SU-DHL-6 (cell line): ENCODE results near the gene PGAP3.

Experiments
- H2AFZ ChIP-seq: fragments of 200-600 bp; sonication (generic); 2 replicates; pipeline ENCODE4 v1.6.1; 2014; ENCODE audit warnings: low read depth, mild to moderate bottlenecking, moderate library complexity, mixed read lengths, antibody characterized with exemption, low read length; ENCODE audit not compliant: severe bottlenecking
- H3F3A ChIP-seq: fragments of 200-600 bp; shearing (Covaris generic); 2 replicates; pipeline ENCODE4 v1.6.0; 2016; ENCODE audit warnings: antibody characterized with exemption, mild to moderate bottlenecking; ENCODE audit not compliant: insufficient read depth
- H3K27ac ChIP-seq: fragments of 200-600 bp; sonication (generic); 2 replicates; pipeline ENCODE4 v1.5.1; 2016; ENCODE audit warnings: low read depth, mild to moderate bottlenecking, low read length, moderate library complexity, mixed read lengths
- H3K27me3 ChIP-seq: fragments of 200-600 bp; sonication (generic), shearing (Covaris generic); 2 replicates; pipeline ENCODE4 v1.6.0; 2014; ENCODE audit warnings: mild to moderate bottlenecking, low read length
- H3K36me3 ChIP-seq: fragments of 200-600 bp; sonication (generic); 2 replicates; pipeline ENCODE4 v1.6.1; 2014; ENCODE audit warnings: mild to moderate bottlenecking, low read length, mixed read lengths
- H3K4me2 ChIP-seq: fragments of 300-600, 200-600 bp; shearing (Covaris generic), sonication (generic); 2 replicates; pipeline ENCODE4 v1.6.0; 2014; ENCODE audit warnings: low read length, low read depth, mild to moderate bottlenecking; ENCODE audit not compliant: poor library complexity, severe bottlenecking
- H3K4me3 ChIP-seq: fragments of 200-600 bp; sonication (generic); 2 replicates; pipeline ENCODE4 v1.5.1; 2014; ENCODE audit warnings: antibody characterized with exemption, low read length, mild to moderate bottlenecking, mixed read lengths; ENCODE audit not compliant: insufficient read depth, poor library complexity, severe bottlenecking
- H3K79me2 ChIP-seq: fragments of 200-600 bp; sonication (generic); 2 replicates; pipeline ENCODE4 v1.6.1; 2014; ENCODE audit warnings: mild to moderate bottlenecking, low read length, moderate library complexity; ENCODE audit not compliant: insufficient read depth
- H3K9ac ChIP-seq: fragments of 200-600 bp; sonication (generic); 2 replicates; pipeline ENCODE4 v1.7.0; 2014; ENCODE audit warnings: mild to moderate bottlenecking, low read length
- H3K9me2 ChIP-seq: fragments of 200-600 bp; sonication (generic); replicated peaks from 2 replicates; pipeline ENCODE4 v1.6.1; 2014; ENCODE audit warnings: low read length; ENCODE audit not compliant: insufficient read depth
- H3K9me3 ChIP-seq: fragments of 200-600 bp; sonication (generic); 2 replicates; pipeline ENCODE4 v1.6.1; 2014; ENCODE audit warnings: low read length, mixed read lengths; ENCODE audit not compliant: insufficient read depth
- H4K20me1 ChIP-seq: fragments of 200-600 bp; sonication (generic); 2 replicates; pipeline ENCODE4 v1.6.1; 2014; ENCODE audit warnings: low read depth, mild to moderate bottlenecking, antibody characterized with exemption, low read length, moderate library complexity, mixed read lengths
- EZH2phosphoT487 ChIP-seq: fragments of 200-600 bp; sonication (generic), shearing (Covaris generic); conservative IDR thresholded peaks from 2 replicates; pipeline ENCODE4 v1.6.1; 2018; ENCODE audit warnings: mild to moderate bottlenecking, antibody characterized with exemption, low read length, moderate library complexity, mixed read lengths
- TF ChIP-seq, protein P1 (sequence below): fragments of 200-600 bp; sonication (generic); IDR thresholded peaks from one replicate; pipeline ENCODE4 v1.5.1; 2017; ENCODE audit warnings: antibody characterized with exemption, mild to moderate bottlenecking, low read length, moderate library complexity; ENCODE audit not compliant: insufficient read depth, poor library complexity, severe bottlenecking

Gene PGAP3

DNA sequence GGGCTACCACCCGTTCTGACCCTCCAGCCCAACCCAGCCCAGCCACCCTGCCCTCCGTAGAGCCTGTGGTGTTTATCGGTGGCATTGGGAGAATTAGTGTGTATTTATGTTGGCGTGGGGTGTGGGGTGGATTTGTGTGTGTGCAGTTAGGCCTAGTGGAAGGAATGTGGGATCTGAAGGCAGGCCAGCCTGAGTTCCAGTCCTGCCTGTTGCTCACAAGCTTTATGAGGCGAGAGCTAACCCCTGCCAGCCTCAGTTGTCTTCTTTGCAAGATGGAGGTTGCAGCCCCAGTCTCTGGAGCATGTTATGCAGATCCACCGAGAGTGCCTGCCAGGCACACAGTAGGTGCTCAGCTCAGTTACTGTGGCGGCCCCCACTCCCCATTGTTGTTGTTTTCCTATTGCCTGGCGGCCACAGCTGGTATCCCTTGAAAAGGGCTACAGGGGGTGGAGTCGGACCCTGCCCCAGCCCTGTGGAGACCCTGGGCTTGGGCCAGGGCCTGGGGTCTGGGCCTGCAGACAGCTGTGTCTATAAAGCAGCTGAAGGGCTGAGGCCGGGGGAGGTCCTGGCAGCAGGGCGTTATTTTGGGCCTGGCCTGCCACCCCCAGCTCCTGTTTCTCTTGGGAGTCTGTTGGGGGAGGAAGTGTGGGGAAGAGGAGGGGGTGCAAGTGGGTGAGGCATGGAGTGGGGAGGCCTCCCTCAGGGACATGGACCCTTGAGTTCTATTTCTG is 17.1 kb upstream of the PGAP3 start:
- Histone ChIP-seq H3K4me3 (no peak overlapping the region), H4K20me1 (no peaks in the 10 kb centered on the region), H3K27me3 (no peaks in the 10 kb centered on the region), H3K79me2 (no peaks in the 10 kb centered on the region), H3K9me2 (no peaks in the 10 kb centered on the region), H2AFZ (no peak overlapping the region), H3K36me3 (no peaks in the 10 kb centered on the region), H3K9me3 (no peaks in the 10 kb centered on the region), H3K27ac (no peak overlapping the region), H3K4me2 (no peak overlapping the region), H3K9ac (no peak overlapping the region), H3F3A (no peaks in the 10 kb centered on the region)
- TF ChIP-seq, protein P1, sequence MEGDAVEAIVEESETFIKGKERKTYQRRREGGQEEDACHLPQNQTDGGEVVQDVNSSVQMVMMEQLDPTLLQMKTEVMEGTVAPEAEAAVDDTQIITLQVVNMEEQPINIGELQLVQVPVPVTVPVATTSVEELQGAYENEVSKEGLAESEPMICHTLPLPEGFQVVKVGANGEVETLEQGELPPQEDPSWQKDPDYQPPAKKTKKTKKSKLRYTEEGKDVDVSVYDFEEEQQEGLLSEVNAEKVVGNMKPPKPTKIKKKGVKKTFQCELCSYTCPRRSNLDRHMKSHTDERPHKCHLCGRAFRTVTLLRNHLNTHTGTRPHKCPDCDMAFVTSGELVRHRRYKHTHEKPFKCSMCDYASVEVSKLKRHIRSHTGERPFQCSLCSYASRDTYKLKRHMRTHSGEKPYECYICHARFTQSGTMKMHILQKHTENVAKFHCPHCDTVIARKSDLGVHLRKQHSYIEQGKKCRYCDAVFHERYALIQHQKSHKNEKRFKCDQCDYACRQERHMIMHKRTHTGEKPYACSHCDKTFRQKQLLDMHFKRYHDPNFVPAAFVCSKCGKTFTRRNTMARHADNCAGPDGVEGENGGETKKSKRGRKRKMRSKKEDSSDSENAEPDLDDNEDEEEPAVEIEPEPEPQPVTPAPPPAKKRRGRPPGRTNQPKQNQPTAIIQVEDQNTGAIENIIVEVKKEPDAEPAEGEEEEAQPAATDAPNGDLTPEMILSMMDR = no peak
- no peak for TF ChIP-seq EZH2phosphoT487

DNA sequence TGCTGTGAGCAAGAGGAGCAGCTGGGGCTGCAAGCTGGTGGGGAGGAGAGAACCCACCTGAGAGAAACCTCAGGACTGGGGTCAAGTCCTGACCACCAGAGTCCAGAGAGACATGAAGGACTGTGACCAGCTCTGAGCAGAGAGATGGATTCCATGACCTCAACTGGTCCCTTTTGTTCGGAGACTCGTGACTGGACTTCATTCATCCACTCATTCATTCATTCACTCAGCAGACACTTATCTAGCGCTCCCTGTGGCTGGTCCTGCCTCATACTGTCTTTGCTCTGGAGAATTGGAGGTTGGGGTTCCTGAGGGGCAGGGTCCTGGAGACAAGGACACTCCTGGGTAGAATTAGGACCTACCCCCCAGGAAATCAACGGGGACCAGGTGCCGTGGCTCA is 16.1 kb upstream of the PGAP3 start:
- Histone ChIP-seq H3K9me2 (no peaks in the 10 kb centered on the region), H3K4me3 (no peak overlapping the region), H4K20me1 (no peaks in the 10 kb centered on the region), H3F3A (no peaks in the 10 kb centered on the region), H3K9me3 (no peaks in the 10 kb centered on the region), H3K79me2 (no peaks in the 10 kb centered on the region), H3K4me2 (no peak overlapping the region), H3K27me3 (no peaks in the 10 kb centered on the region), H3K9ac (no peak overlapping the region), H2AFZ (no peak overlapping the region), H3K27ac (no peak overlapping the region), H3K36me3 (no peaks in the 10 kb centered on the region)
- TF ChIP-seq, protein P1 = no peak
- no peak for TF ChIP-seq EZH2phosphoT487

DNA sequence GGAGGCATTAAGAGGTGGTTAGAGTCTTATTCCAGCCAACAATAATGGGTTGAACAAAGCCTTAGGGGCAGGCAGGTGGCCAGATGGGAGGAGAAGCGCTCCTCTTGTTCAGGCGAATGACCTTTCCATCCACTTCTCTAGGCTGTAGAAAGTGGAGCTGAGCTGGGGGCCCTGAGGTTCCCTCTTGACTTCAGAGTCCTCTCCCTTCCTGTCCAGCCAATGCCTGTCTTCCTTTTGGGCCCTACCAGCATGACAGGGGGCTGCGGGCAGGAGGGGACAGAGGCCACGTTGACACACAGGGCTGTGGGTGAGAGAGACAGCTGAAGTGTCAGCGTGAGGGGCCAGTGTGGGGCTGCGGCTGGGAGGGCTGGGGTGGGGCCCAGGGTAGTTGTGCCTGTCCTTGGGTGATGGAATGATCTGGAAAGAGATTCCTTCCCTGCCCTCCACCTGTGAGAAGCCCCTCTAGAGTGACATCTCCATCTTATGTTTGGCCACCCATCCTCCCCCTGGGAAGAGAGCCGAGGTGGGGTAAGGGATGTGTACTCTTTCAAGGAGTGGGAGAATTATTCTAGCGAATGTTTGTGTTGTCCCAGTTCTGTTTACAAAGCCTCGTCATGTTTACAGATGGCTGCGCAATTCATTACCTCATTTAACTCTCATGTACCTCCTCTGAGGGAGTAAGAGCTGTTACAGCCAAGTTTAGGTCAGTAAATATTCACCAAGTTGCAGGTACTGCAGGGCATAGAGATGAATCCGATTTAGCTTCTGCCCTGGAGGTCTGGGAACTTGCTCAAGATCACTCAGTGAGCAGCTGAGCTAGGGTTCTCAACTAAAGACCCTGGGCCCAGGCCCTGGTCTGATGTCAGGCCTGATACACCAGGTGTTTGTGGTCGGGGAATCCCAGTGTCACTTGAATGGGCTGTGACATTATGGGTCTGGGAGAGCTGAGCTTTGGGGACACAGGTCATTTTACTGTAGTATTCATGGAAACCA is 15.3 kb upstream of the PGAP3 start:
- no peak overlapping the region for H3K4me3 ChIP-seq
- H3K9me2 ChIP-seq = no peaks in the 10 kb centered on the region
- no peaks in the 10 kb centered on the region for H4K20me1 ChIP-seq
- H3F3A ChIP-seq = no peaks in the 10 kb centered on the region
- no peak overlapping the region for H3K9ac ChIP-seq
- H3K9me3 ChIP-seq = no peaks in the 10 kb centered on the region
- H3K27me3 ChIP-seq = no peaks in the 10 kb centered on the region
- TF ChIP-seq, protein P1 = no peak
- TF ChIP-seq EZH2phosphoT487 = no peak
- H3K79me2 ChIP-seq = no peaks in the 10 kb centered on the region
- no peak overlapping the region for H3K4me2 ChIP-seq
- no peak overlapping the region for H3K27ac ChIP-seq
- no peak overlapping the region for H2AFZ ChIP-seq
- H3K36me3 ChIP-seq = no peaks in the 10 kb centered on the region
